ENCODE data around the gene SMARCC2.
"Not testable (repeated sequence)": the region's sequence is repeated elsewhere in the genome, so short reads cannot be mapped to it uniquely, and the experiment has no call there.

Gene SMARCC2

GRCh38 chr12:56162468-56163290, 26.6 kb downstream of the SMARCC2 start:
- no peak for FAIRE-seq

GRCh38 chr12:56161690-56162351, 27.5 kb downstream of the SMARCC2 start:
- FAIRE-seq, result no peak

DNA sequence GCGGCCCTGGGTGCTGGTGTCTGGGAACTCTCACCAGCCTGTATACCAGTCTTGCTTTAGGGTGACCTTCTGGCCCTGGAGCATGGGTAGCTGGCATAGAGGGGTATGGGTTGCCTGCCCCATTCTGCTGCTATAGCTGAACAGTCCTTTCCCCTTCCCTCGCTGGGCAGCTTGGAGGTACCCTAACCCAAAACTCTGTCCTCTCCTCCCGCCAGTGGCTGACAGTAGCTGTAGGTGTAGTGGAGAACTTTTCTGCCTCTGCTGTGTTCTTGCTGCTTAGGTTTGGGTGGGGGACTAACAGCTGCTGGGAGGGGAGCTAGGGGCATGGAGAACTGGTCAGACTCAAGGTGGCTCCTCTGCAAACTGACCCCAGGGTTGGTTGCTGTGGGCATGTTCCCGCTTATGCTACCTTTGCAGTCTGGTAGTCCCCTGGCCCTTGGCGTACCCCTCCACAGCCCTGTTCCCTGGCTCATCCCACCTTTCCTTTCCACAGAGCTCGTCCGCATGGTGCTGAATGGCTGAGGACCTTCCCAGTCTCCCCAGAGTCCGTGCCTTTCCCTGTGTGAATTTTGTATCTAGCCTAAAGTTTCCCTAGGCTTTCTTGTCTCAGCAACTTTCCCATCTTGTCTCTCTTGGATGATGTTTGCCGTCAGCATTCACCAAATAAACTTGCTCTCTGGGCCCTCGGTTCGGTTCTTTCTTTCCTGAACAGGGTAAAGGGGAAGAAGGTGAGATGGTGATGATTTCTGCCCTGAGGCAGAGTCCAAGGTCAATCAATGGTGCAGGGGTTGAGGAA, 28.2 kb downstream of the SMARCC2 start:
- FAIRE-seq, result no peak

DNA sequence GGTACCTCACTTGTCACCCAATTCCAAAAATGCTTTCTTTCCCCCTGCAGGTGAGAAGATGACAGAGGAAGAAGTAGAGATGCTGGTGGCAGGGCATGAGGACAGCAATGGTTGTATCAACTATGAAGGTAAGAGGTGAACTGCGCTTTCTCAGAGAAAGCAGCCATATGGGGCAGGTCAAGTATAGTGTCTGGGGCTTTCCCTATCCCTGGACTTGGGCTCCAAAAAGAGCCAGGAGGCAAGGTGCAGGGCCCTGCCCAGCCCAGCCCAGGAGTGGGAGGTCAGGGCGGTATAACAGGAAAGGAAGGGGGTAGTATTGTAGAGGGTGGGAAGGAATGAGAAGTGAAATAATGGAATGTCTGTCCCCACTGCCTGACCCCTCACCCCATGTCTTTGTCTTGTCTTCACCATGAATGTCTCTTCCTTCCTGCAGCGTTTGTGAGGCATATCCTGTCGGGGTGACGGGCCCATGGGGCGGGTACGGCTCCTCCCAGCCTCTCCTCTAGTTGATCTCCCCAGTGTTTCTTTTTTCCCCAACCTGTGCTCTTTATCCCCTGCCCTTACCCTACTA, 29.0 kb downstream of the SMARCC2 start:
- no peak for FAIRE-seq

DNA sequence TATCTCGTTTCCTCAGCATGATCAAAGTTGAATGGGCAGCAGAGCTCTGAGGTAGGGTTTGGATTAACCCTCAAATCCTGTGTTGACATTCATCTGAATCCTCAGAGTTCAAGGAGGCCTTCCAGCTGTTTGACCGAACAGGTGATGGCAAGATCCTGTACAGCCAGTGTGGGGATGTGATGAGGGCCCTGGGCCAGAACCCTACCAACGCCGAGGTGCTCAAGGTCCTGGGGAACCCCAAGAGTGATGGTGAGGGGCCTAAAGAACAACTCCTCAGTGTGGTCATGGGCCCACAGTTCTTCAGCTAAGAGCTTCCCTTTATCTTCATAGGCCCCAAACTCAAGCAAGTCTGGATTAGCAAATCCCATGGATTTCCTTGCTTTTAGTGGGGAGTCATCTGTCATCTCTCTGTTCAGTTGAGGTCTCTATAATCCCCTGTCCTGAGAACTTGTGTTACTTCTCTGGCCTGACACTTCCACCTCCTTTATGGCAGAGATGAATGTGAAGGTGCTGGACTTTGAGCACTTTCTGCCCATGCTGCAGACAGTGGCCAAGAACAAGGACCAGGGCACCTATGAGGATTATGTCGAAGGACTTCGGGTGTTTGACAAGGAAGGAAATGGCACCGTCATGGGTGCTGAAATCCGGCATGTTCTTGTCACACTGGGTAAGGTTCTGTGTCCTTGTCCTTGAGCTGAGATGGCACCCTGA, 29.6 kb downstream of the SMARCC2 start:
- FAIRE-seq, result no peak

DNA sequence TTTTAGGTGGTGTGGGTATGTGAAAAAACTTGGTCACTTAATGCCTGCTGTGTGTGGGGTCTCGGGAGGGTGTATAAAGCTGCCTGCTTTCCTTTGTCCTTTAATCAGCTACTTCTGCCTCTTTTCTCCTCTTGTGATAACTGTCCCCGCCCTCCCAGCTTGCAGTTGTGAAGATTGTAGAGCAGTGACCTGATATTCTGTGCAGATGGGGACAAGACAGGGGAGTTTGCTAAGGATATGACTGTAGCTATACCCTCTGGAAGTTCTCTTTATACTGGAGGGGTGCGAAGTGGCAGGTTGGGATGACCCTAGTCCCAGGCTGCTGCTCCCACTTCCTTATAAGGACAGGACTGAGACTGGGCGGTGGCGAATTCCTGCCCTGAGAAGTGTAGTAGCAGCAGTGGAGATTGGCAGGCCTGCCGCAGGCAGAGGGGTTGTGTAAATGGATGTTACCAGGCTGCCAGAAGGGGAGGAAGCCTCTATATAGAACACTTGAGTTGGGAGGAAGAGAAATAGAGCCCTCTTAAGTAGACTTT, 30.3 kb downstream of the SMARCC2 start:
- no peak for FAIRE-seq

DNA sequence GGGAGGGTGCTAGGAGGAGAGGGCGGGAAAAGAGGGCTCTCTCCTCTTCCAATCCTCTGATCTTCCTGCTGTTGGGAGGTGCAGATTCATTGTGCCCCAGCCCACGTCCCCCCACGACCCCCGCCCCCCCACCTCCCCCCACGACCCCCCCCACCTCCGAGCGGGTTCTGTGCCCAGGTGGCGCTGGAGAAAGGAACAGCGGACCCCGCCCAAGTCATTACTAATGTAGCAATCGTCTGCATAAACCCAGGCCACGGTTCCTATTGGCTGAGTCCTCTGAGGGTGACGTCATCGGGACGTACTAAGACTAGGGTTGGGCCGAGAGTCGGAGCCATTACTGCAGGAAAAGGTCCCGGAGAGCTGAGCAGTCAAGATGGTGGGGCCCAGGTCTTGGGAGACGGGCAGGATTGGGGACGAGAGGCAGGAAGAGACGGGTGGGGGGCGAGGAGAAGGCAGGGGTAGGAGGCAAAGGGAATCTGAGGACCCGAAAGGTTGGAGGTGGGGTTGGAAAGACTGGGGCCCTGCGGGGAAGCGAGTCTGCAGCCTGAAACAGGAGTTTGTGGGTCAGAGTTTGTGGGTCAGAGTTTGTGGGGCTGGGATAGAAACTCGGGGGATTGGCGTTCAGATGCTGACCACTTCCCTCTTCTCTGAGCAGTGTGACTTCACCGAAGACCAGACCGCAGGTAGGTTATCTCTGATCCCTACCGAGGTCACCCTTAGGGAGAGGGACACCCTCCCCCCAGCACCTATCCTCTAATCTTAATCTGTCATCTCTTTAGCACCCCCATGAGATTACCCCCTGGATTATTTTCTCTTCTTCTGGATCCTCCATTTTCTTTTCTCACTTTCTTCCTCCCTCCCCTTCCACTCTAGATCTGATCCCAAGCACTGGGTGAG, 31.0 kb downstream of the SMARCC2 start, which contains the start of gene MYL6:
MYL6 (plus strand) TSS at position 331 of the 897 bp plus-strand sequence; CDS start at position 374, 43 bp downstream.
- FAIRE-seq, result no peak

- no peak for FAIRE-seq
Observed at GRCh38 chr12:56157201-56158028, 31.9 kb downstream of the SMARCC2 start.

DNA sequence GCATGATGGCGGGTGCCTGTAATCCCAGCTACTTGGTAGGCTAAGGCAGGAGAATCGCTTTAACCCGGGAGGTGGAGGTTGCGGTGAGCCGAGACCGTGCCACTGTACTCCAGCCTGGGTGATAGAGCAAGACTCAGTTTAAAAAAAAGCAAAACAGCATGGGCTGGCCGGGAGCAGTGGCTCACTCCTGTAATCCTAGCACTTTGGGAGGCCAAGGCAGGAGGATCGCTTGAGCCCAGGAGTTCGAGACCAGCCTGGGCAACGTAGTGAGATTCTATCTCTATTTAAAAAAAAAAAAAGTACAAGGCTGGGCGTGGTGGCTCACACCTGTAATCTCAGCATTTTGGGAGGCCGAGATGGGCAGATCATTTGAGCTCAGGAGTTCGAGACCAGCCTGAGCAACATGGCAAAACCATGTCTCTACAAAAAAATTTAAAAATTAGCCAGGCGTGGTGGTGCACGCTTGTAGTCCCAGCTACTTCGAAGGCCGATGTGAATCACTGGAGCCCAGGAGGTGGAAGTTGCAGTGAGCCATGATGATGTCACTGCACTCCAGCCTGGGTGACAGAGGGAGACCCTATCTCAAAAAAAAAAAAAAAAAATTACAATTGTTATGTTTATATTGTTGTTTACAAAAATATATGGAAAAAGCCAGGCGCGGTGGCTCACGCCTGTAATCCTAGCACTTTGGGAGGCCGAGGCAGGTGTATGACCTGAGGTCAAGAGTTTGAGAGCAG, 32.7 kb downstream of the SMARCC2 start:
- not testable (repeated sequence) for FAIRE-seq

GRCh38 chr12:56155256-56155845, 33.9 kb downstream of the SMARCC2 start:
- FAIRE-seq, result no peak

DNA sequence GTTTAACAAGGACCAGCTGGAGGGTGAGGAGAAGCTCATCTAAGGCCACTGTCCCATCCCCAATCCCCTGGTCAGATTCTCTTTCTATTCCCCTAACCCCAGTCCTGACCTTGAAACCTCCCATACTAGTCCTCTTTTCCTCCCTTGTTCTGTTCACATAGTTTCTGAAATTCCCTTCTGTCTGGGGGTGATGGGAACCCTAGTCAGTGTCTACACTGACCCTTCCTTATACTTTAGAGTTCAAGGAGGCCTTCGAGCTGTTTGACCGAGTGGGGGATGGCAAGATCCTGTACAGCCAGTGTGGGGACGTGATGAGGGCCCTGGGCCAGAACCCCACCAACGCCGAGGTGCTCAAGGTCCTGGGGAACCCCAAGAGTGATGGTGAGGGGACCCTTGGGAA, 34.5 kb downstream of the SMARCC2 start:
- no peak for FAIRE-seq

- no peak for FAIRE-seq
Observed at GRCh38 chr12:56154246-56154771, 35.0 kb downstream of the SMARCC2 start.

GRCh38 chr12:56153678-56154065, 35.6 kb downstream of the SMARCC2 start:
- FAIRE-seq, result no peak

DNA sequence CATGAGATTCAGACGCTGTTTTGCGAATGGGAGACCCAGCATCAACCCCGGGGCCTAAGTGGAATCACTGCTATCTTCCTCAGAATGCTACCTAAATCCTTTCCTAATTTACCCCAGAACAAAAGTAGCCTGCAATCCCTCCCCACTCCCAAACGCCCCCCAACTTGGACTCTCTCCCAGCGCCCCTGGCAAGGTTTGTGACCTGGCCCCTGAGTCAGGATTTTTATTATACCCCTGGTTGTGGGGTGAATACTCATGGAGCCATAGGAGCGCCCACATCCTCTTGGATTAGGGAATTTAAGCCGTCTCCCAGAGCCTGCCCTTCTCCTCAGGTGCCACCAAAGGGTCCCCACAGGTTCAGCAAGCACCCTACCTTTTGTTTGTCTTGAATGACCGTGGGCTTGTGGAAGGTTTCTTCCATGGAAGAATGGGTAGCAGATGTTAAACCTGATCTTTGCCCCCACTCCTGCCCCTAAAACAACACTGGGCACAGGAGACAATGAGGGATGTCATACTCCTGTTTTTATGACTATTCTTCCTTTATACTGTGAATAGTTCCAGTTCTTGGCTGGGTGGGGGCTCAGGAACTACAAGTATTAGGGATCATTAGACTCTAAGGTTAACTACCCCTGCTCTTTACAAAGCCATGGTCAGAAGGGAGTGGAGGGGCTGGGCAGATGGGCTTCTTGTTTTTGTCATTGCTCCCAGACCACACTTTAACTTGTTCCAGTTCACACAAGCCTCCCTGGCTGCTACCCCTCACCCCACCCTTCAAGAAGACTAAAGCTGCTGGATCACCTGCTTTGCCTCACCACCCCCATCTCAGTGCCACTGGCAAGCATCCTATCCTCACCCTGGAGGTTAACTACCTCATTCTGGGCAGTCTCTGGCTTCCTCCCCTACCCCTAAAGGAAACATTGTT, 36.3 kb downstream of the SMARCC2 start:
- FAIRE-seq, result no peak

DNA sequence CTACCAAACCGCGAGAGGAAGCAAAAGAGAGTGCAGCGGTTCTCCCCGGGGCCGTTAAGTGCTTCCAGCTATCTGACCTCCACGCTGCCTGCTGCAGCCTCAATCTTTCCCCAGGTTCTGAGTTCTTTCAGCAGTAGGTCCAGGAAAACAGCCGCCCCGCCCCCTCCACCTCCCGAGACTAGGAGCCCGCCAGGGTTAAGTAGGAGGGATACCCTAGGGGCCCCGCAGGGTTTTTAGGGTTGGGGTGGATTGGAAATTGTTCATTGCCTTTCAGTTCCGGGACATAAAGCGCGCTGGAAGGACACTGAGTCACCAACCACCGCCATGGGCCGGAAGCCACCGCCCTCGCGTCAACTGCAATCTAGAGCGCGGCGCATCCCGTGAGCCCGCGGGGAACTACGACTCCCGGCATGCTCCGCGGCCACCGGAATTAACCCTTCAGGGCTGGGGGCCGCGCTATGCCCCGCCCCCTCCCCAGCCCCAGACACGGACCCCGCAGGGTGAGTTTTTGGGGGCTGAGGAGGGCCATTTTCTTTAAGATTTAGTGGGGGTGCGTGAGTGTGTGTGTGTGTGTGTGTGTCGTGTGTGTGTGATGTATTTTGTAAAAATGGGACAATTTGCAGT, 37.0 kb downstream of the SMARCC2 start, which contains the start of gene MYL6B:
MYL6B (plus strand) TSS at position 456 of the 624 bp plus-strand sequence. CDS start 1,332 bp downstream, outside the sequence.
- FAIRE-seq, result no peak

GRCh38 chr12:56151672-56152131, 37.6 kb downstream of the SMARCC2 start:
- FAIRE-seq, result no peak

DNA sequence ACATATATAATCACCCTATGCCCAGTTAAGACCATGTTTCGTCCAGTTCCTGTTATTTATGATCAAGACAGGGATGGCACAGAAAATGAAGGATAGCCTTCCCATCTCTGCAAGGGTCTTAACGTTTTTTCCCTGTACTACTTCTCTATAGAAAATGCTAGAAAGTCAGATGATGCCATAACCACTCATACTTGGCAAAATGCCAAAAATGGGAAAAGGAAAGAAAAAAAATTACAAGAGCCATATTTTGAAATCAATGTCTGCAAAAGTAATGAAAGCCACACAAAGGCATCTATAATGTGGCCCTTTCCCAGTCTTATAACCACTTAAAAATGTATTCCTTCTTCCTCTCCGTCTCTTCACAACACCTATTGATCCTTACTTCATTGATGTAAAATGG, 38.7 kb downstream of the SMARCC2 start:
- no peak for FAIRE-seq

Measured in TTC549 (cell line).